ENCODE data around the gene KIF3B.
"Not testable (repeated sequence)": the region's sequence is repeated elsewhere in the genome, so short reads cannot be mapped to it uniquely, and the experiment has no call there.

Gene KIF3B

GRCh38 chr20:32277361-32278198, at the start of gene KIF3B:
TSS of gene KIF3B (plus strand) at chr20:32277651. CDS start at chr20:32309778, 32,127 bp downstream.
- DNase-seq (ENCODE audit: low read depth, low spot score) = peak; percentile 72

DNA sequence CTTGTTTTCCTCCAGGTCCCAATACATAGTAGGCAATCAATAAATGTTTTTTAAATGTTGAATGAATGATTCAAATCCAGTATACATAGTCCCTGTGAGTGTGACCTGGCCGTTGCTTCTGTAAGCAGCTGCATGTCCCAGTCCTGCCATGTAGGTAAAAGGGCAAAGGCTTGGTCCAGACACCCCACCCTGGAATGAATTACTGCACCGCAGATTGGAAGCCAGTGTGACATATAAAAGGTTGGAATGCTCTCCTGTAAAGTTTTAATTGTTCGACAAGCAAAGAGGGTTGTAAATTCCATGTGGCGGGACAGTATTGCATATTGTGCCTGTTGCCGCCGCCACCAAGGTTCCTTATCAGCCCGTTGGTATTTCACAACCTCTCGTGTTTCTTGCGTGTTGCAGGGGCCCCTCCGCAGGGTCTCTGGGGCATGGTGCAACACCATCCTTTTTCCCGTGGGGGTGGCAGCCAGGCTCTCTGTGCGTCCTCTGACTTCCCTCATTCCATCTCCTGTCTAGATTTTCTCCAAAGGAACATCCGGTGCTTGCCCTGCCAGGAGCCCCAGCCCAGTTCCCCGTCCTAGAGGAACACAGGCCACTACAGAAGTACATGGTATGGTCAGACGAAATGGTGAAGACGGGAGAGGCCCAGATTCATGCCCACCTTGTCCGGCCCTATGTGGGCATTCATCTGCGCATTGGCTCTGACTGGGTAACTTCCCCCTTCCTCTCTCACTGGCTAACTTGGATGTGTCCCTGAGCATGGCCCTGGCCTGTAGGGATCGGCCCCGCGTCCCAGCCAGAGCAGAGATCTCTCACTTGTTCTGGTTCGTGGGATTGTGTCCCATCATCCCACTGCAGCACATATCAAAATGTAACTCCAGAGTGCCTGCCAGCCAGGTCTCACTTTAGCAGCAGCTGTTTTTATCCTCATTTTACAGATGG, 49.4 kb upstream of the KIF3B start:
- DNase-seq (ENCODE audit: low read depth, low spot score) = no peak

DNA sequence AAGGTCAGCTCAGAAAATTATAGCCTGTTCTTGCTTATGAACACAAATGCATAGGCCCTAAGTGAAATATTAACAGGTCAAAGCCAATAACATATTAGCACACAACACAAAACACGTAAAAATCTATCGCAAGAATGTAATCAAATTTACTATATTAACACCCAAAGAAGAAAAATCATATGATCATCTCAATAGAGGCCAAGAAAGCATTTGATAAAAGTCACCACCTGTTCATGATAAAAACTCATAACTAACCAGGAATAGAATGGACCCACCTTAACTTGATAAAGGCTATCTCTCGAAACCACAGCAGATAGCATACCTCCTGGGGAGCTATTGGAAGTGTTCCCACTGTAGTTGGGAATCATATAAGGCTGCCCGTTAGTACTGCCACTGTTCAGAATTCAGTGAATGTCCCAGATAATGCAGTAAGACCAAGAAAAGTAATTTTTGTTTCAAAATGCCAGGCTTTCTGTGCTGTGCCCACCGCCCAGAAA, 48.2 kb upstream of the KIF3B start:
- no peak for DNase-seq (ENCODE audit: low read depth, low spot score)

DNA sequence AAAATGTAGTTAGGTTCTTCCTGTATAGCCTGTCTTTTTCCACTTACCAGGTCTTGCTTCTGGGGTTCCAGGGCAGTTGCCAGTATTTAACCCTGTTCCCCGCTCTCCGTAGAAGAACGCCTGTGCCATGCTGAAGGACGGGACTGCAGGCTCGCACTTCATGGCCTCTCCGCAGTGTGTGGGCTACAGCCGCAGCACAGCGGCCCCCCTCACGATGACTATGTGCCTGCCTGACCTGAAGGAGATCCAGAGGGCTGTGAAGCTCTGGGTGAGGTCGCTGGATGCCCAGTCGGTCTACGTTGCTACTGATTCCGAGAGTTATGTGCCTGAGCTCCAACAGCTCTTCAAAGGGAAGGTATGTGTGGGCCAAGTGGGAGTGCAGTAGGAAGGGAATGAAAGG, 46.7 kb upstream of the KIF3B start:
- no peak for DNase-seq (ENCODE audit: low read depth, low spot score)

GRCh38 chr20:32231245-32231644, 46.2 kb upstream of the KIF3B start:
- no peak for DNase-seq (ENCODE audit: low read depth, low spot score)

DNA sequence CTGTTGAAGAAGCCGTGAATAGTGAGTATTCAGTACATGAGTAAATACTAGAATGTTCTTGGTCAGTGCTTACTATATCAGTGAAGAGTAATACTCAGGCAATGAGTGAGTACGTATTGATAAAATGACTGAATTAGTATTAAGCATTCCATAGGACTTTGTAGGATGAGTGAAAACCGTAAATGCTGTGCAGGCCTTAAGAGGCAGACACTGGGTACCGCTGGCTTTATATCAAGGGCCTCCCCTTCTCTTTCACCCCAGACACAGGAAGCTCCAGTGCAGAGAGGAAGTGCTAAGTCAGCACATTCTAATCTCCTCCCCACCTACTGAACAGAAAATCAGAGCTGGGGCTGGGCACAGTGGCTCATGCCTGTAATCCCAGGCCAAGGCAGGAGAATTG, 45.6 kb upstream of the KIF3B start:
- DNase-seq (ENCODE audit: low read depth, low spot score) = no peak

DNA sequence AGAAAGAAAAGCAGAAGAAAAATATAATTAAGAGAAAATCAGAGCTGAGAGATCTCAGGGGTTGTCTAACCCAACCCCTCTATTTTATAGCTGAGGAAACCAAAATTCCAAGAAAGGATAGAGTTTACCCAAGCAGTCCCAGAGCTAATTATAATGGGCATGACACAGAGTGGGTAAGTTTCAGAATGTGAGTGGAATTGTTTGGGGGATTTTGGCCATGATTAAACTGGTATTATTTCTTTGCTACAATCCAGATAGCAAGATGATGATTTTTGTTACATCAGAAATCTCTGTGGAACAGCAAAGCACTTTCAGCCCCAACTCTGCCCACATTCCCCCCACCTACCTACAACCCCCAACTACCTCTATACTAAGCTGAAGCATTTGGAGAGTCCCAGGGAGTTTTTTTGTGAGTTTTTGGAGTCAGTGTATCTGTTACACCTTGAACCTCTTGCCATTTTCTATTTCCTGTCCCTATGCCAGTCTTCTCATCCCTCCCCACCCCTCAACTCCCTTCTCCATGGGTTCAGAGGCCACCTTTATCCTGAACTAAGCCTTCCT, 45.0 kb upstream of the KIF3B start:
- DNase-seq (ENCODE audit: low read depth, low spot score) = no peak

- DNase-seq (ENCODE audit: low read depth, low spot score) = no peak
These were observed 44.2 kb upstream of the KIF3B start for GRCh38 chr20:32233286-32233685.

GRCh38 chr20:32234135-32234808, 43.2 kb upstream of the KIF3B start:
- DNase-seq (ENCODE audit: low read depth, low spot score) = no peak

- DNase-seq (ENCODE audit: low read depth, low spot score) = no peak
These were observed 42.0 kb upstream of the KIF3B start for GRCh38 chr20:32235331-32236047.

GRCh38 chr20:32236048-32236533, 41.4 kb upstream of the KIF3B start:
- no peak for DNase-seq (ENCODE audit: low read depth, low spot score)

DNA sequence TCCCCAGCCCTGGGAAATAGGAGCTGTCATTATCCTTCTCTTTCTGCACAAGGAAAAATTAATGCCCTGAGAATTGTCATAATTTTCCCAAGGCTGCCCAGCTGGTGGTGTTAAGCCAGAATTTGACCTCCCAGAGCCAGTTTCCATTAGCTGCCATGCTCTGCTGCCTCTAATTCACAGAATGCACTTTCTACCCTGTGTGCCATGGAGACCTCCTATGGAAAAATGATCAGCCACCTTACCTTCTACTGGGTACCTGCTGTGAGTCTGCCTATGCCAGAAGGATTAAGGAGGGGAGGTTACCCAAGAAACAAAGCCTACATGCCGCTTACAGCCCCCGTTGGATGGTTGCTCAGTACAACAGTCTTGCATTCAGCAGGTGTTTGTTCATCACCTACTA, 40.6 kb upstream of the KIF3B start:
- DNase-seq (ENCODE audit: low read depth, low spot score) = no peak

DNA sequence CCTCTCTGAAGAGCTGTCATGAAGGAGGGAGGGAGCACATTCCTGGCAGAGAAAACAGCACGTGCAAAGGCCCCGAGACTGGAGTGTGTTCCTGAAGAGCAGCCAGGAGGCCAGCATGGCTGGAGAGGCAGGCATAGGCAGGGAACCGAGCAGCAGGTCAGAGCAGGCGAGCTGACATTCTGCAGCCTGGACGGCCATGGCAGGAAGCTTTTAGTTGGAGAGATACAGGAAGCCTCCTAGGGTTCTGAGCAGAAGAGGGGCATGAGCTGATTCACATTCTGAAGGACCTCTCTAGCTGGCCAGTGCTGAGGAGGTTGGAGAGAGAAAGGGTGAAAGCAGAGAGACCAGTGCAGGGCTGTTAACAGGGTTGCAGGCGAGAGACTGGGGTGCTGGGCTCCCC, 40.0 kb upstream of the KIF3B start:
- DNase-seq (ENCODE audit: low read depth, low spot score) = no peak

- no peak for DNase-seq (ENCODE audit: low read depth, low spot score)
These were observed 38.7 kb upstream of the KIF3B start for GRCh38 chr20:32238483-32239425.

GRCh38 chr20:32240205-32240604, 37.2 kb upstream of the KIF3B start:
- DNase-seq (ENCODE audit: low read depth, low spot score) = no peak

- DNase-seq (ENCODE audit: low read depth, low spot score) = no peak
These were observed 35.6 kb upstream of the KIF3B start for GRCh38 chr20:32241807-32242206.

GRCh38 chr20:32244150-32244823, 33.2 kb upstream of the KIF3B start:
- DNase-seq (ENCODE audit: low read depth, low spot score) = no peak

GRCh38 chr20:32244959-32245358, 32.5 kb upstream of the KIF3B start:
- no peak for DNase-seq (ENCODE audit: low read depth, low spot score)

GRCh38 chr20:32246208-32246607, 31.2 kb upstream of the KIF3B start:
- DNase-seq (ENCODE audit: low read depth, low spot score) = not testable (repeated sequence)
